GM23338 (cell line): ENCODE results near the gene GIMAP5. TPM values are rescaled to one million over a fixed set of nuclear protein-coding genes. Genes with fewer than 3 reads are reported as not detected.

Experiments used
- ATAC-seq: fragments of 200-7000 bp; cut with Tn5 transposase; 3 replicates; pipeline ENCODE4 v1.9.1; 2020
- DNase-seq: peaks from one replicate; pipeline ENCODE4 v3.0.0-alpha.2; 2015; ENCODE audit warnings: low spot score
- H2AFZ ChIP-seq: fragments of 200-600 bp; sonication (generic); 2 replicates; pipeline ENCODE4 v1.8.0; 2016; ENCODE audit warnings: antibody characterized with exemption, mild to moderate bottlenecking, moderate library complexity
- H3F3A ChIP-seq: fragments of 200-600 bp; sonication (generic); replicated peaks from 2 replicates; pipeline ENCODE4 v1.8.0; 2017; ENCODE audit warnings: antibody characterized with exemption, mixed run types, low read depth
- H3K27ac ChIP-seq: fragments of 200-600 bp; sonication (generic); 2 replicates; pipeline ENCODE4 v1.6.1; 2016; ENCODE audit warnings: low read depth
- H3K27me3 ChIP-seq: fragments of 200-600 bp; sonication (generic); 2 replicates; pipeline ENCODE4 v1.8.0; 2016; ENCODE audit warnings: mild to moderate bottlenecking, mixed run types, moderate library complexity; ENCODE audit not compliant: insufficient read depth
- H3K36me3 ChIP-seq: fragments of 200-600 bp; sonication (generic); 2 replicates; pipeline ENCODE4 v1.8.0; 2016; ENCODE audit warnings: mild to moderate bottlenecking; ENCODE audit not compliant: insufficient read depth
- H3K4me1 ChIP-seq: fragments of 200-600 bp; sonication (generic); 2 replicates; pipeline ENCODE4 v1.8.0; 2016; ENCODE audit warnings: mild to moderate bottlenecking, moderate library complexity; ENCODE audit not compliant: insufficient read depth
- H3K4me2 ChIP-seq: fragments of 200-600 bp; sonication (generic); 2 replicates; pipeline ENCODE4 v1.7.1; 2017; ENCODE audit warnings: mixed run types
- H3K4me3 ChIP-seq: fragments of 200-600 bp; sonication (generic); 2 replicates; pipeline ENCODE4 v1.6.1; 2016; ENCODE audit warnings: mixed run types
- H3K79me2 ChIP-seq: fragments of 200-600 bp; sonication (generic); replicated peaks from 2 replicates; pipeline ENCODE4 v1.8.0; 2017; ENCODE audit warnings: mild to moderate bottlenecking; ENCODE audit not compliant: insufficient read depth
- H3K9me2 ChIP-seq: fragments of 200-600 bp; sonication (generic); 2 replicates; pipeline ENCODE4 v1.8.0; 2017; ENCODE audit not compliant: insufficient read depth
- H4K20me1 ChIP-seq: fragments of 200-600 bp; sonication (generic); replicated peaks from 2 replicates; pipeline ENCODE4 v1.8.0; 2017; ENCODE audit warnings: mild to moderate bottlenecking; ENCODE audit not compliant: insufficient read depth
- H3K27ac Mint-ChIP-seq: 2 replicates; pipeline ENCODE4 v1.8.0; 2020; ENCODE audit warnings: inconsistent platforms, mild to moderate bottlenecking, moderate library complexity, mixed read lengths
- H3K27me3 Mint-ChIP-seq: 3 replicates; pipeline ENCODE4 v1.8.0; 2022; ENCODE audit warnings: low read depth, mild to moderate bottlenecking, moderate library complexity, mixed read lengths, inconsistent platforms; ENCODE audit not compliant: insufficient read depth, poor library complexity
- H3K36me3 Mint-ChIP-seq: 3 replicates; pipeline ENCODE4 v1.8.0; 2021; ENCODE audit warnings: low read depth, mild to moderate bottlenecking, inconsistent platforms, moderate library complexity, mixed read lengths
- H3K4me1 Mint-ChIP-seq: 3 replicates; pipeline ENCODE4 v1.8.0; 2020; ENCODE audit warnings: mild to moderate bottlenecking, inconsistent platforms, mixed read lengths
- H3K4me3 Mint-ChIP-seq: 3 replicates; pipeline ENCODE4 v1.8.0; 2021; ENCODE audit warnings: moderate library complexity, mild to moderate bottlenecking, inconsistent platforms, mixed read lengths
- H3K9me3 Mint-ChIP-seq: 3 replicates; pipeline ENCODE4 v1.8.0; 2020; ENCODE audit warnings: moderate library complexity, mild to moderate bottlenecking, inconsistent platforms, mixed read lengths
- CREB1 ChIP-seq: fragments of 250-450 bp; sonication (Bioruptor Pico); IDR thresholded peaks from 2 replicates; pipeline ENCODE4 v1.5.0; 2020; ENCODE audit warnings: low read depth, mild to moderate bottlenecking, moderate library complexity
- EZH2 ChIP-seq: fragments of 200-600 bp; sonication (generic); IDR thresholded peaks from one replicate; pipeline ENCODE4 v1.8.0; 2017; ENCODE audit warnings: antibody characterized with exemption, mild to moderate bottlenecking, low read depth; ENCODE audit not compliant: unreplicated experiment
- EZH2phosphoT487 ChIP-seq: fragments of 200-600 bp; sonication (generic); IDR thresholded peaks from one replicate; pipeline ENCODE4 v1.8.1; 2018; ENCODE audit warnings: antibody characterized with exemption; ENCODE audit not compliant: unreplicated experiment
- NANOG ChIP-seq: IDR thresholded peaks from 2 replicates; pipeline ENCODE4 v1.6.1; 2016; ENCODE audit warnings: antibody characterized with exemption, borderline replicate concordance
- POLR2AphosphoS5 ChIP-seq: IDR thresholded peaks from 2 replicates; pipeline ENCODE4 v1.6.1; 2016; ENCODE audit warnings: antibody characterized with exemption, low read depth
- STAT1 ChIP-seq: IDR thresholded peaks from one replicate; pipeline ENCODE4 v1.6.1; 2016; ENCODE audit warnings: antibody characterized with exemption; ENCODE audit not compliant: unreplicated experiment
- ZNF114 ChIP-seq: fragments of 250-450 bp; sonication (Bioruptor Pico); IDR thresholded peaks from 2 replicates; pipeline ENCODE4 v1.5.0; 2020; ENCODE audit warnings: mild to moderate bottlenecking, moderate library complexity
- ZNF331 ChIP-seq: fragments of 250-450 bp; sonication (Bioruptor Pico); IDR thresholded peaks from 2 replicates; pipeline ENCODE4 v1.5.0; 2020; ENCODE audit warnings: low read depth, mild to moderate bottlenecking, moderate library complexity
- polyA plus RNA-seq: library from polyadenylated mRNA; unstranded; fragments of >200 nt; fragmentation: Nextera tagmentation; extraction: Ambion mirVana; gene quantifications from 2 replicates; pipeline ENCODE4 v1.2.1, GENCODE V29; 2016
- total RNA-seq: library from RNA; depleted of rRNA; stranded (reverse); fragments of >200 nt; shearing (Covaris generic); gene quantifications from 2 replicates; pipeline ENCODE4 v1.2.3, GENCODE V29; 2014
- TF ChIP-seq, protein P1 (sequence below), 2 experiments: fragments of 200-600 bp in 1 of 2; sonication (generic) in 1 of 2; conservative IDR thresholded peaks; 2 replicates each; pipeline versions ENCODE4 v1.5.1 to v1.6.1; 2016 to 2017; ENCODE audit warnings: antibody characterized with exemption in 2 of 2, low read depth in 2 of 2, mild to moderate bottlenecking in 2 of 2, moderate library complexity in 1 of 2
- TF ChIP-seq, protein P2 (sequence below): IDR thresholded peaks from 2 replicates; pipeline ENCODE4 v1.6.1; 2016; ENCODE audit warnings: antibody characterized with exemption
- TF ChIP-seq, protein P3 (sequence below): IDR thresholded peaks from one replicate; pipeline ENCODE4 v1.6.1; 2018; ENCODE audit warnings: antibody characterized with exemption; ENCODE audit not compliant: unreplicated experiment
- TF ChIP-seq, protein P4 (sequence below): fragments of 250-450 bp; sonication (Bioruptor Pico); IDR thresholded peaks from 2 replicates; pipeline ENCODE4 v1.5.0; 2020; ENCODE audit warnings: mild to moderate bottlenecking, moderate library complexity

Gene GIMAP5
- total and polyA plus RNA-seq, 2 experiments from 2014 or later, result not detected

DNA sequence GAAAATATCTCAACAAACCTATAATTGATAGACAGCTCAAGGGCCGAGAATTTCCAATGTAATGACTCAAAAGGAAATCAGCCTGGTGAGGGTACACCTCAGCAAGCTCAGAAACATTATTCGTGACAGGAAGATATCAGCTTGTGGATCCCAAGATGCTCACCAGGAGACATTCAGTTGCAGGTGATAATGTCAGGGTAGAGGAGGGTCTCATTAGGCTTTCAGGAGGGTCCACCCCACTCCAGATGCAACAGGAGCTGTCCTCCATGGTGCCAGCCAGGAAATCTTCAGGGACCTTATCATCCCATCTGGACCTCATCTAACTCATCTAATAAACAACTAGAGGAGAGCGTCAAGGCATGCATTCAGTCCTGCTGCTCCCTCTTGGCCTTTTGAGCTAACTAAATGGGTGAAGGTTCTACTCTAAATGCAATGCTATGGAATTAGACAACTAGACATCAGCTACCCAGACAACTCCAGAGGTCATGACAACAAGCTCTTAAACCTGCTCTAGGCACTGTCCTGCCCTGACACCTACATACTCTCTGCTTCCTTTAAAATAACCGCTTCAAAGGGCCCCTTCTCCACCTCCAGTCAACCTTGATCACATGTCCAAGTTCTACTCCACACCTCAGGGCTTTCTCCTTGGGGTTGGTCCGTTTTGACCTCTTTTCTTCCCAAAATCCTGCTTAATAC lies 4.3 kb upstream of the GIMAP5 start:
- Mint-ChIP-seq H3K9me3 (peaks cover 14% of the 10 kb centered on the region; the same call in 2 of the 3 replicates), H3K27me3 (peaks cover 91% of the 10 kb centered on the region), H3K36me3 (no peaks in the 10 kb centered on the region), H3K27ac (no peak overlapping the region), H3K4me1 (peaks cover 8% of the 10 kb centered on the region; the same call in 1 of the 3 replicates), H3K4me3 (no peak overlapping the region)
- Histone ChIP-seq H3K9me2 (no peaks in the 10 kb centered on the region), H3K79me2 (no peaks in the 10 kb centered on the region), H3K27me3 (peaks cover 99% of the 10 kb centered on the region), H4K20me1 (peaks cover 14% of the 10 kb centered on the region), H3K4me2 (no peak overlapping the region), H3K27ac (no peak overlapping the region), H2AFZ (no peak overlapping the region), H3K4me1 (no peaks in the 10 kb centered on the region), H3F3A (no peaks in the 10 kb centered on the region), H3K4me3 (no peak overlapping the region), H3K36me3 (no peaks in the 10 kb centered on the region)
- no peak for TF ChIP-seq POLR2AphosphoS5
- TF ChIP-seq STAT1, result no peak
- TF ChIP-seq, protein P1, sequence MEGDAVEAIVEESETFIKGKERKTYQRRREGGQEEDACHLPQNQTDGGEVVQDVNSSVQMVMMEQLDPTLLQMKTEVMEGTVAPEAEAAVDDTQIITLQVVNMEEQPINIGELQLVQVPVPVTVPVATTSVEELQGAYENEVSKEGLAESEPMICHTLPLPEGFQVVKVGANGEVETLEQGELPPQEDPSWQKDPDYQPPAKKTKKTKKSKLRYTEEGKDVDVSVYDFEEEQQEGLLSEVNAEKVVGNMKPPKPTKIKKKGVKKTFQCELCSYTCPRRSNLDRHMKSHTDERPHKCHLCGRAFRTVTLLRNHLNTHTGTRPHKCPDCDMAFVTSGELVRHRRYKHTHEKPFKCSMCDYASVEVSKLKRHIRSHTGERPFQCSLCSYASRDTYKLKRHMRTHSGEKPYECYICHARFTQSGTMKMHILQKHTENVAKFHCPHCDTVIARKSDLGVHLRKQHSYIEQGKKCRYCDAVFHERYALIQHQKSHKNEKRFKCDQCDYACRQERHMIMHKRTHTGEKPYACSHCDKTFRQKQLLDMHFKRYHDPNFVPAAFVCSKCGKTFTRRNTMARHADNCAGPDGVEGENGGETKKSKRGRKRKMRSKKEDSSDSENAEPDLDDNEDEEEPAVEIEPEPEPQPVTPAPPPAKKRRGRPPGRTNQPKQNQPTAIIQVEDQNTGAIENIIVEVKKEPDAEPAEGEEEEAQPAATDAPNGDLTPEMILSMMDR (conservative IDR thresholded peaks at IDR 0.05; ENCODE audit: low read depth in 2 of 2), result no peak
- TF ChIP-seq, protein P2, sequence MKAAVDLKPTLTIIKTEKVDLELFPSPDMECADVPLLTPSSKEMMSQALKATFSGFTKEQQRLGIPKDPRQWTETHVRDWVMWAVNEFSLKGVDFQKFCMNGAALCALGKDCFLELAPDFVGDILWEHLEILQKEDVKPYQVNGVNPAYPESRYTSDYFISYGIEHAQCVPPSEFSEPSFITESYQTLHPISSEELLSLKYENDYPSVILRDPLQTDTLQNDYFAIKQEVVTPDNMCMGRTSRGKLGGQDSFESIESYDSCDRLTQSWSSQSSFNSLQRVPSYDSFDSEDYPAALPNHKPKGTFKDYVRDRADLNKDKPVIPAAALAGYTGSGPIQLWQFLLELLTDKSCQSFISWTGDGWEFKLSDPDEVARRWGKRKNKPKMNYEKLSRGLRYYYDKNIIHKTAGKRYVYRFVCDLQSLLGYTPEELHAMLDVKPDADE, result no peak
- no peak for TF ChIP-seq CREB1 (CRISPR knock-in tag)
- TF ChIP-seq, protein P3, sequence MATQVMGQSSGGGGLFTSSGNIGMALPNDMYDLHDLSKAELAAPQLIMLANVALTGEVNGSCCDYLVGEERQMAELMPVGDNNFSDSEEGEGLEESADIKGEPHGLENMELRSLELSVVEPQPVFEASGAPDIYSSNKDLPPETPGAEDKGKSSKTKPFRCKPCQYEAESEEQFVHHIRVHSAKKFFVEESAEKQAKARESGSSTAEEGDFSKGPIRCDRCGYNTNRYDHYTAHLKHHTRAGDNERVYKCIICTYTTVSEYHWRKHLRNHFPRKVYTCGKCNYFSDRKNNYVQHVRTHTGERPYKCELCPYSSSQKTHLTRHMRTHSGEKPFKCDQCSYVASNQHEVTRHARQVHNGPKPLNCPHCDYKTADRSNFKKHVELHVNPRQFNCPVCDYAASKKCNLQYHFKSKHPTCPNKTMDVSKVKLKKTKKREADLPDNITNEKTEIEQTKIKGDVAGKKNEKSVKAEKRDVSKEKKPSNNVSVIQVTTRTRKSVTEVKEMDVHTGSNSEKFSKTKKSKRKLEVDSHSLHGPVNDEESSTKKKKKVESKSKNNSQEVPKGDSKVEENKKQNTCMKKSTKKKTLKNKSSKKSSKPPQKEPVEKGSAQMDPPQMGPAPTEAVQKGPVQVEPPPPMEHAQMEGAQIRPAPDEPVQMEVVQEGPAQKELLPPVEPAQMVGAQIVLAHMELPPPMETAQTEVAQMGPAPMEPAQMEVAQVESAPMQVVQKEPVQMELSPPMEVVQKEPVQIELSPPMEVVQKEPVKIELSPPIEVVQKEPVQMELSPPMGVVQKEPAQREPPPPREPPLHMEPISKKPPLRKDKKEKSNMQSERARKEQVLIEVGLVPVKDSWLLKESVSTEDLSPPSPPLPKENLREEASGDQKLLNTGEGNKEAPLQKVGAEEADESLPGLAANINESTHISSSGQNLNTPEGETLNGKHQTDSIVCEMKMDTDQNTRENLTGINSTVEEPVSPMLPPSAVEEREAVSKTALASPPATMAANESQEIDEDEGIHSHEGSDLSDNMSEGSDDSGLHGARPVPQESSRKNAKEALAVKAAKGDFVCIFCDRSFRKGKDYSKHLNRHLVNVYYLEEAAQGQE, result no peak
- TF ChIP-seq, protein P4, sequence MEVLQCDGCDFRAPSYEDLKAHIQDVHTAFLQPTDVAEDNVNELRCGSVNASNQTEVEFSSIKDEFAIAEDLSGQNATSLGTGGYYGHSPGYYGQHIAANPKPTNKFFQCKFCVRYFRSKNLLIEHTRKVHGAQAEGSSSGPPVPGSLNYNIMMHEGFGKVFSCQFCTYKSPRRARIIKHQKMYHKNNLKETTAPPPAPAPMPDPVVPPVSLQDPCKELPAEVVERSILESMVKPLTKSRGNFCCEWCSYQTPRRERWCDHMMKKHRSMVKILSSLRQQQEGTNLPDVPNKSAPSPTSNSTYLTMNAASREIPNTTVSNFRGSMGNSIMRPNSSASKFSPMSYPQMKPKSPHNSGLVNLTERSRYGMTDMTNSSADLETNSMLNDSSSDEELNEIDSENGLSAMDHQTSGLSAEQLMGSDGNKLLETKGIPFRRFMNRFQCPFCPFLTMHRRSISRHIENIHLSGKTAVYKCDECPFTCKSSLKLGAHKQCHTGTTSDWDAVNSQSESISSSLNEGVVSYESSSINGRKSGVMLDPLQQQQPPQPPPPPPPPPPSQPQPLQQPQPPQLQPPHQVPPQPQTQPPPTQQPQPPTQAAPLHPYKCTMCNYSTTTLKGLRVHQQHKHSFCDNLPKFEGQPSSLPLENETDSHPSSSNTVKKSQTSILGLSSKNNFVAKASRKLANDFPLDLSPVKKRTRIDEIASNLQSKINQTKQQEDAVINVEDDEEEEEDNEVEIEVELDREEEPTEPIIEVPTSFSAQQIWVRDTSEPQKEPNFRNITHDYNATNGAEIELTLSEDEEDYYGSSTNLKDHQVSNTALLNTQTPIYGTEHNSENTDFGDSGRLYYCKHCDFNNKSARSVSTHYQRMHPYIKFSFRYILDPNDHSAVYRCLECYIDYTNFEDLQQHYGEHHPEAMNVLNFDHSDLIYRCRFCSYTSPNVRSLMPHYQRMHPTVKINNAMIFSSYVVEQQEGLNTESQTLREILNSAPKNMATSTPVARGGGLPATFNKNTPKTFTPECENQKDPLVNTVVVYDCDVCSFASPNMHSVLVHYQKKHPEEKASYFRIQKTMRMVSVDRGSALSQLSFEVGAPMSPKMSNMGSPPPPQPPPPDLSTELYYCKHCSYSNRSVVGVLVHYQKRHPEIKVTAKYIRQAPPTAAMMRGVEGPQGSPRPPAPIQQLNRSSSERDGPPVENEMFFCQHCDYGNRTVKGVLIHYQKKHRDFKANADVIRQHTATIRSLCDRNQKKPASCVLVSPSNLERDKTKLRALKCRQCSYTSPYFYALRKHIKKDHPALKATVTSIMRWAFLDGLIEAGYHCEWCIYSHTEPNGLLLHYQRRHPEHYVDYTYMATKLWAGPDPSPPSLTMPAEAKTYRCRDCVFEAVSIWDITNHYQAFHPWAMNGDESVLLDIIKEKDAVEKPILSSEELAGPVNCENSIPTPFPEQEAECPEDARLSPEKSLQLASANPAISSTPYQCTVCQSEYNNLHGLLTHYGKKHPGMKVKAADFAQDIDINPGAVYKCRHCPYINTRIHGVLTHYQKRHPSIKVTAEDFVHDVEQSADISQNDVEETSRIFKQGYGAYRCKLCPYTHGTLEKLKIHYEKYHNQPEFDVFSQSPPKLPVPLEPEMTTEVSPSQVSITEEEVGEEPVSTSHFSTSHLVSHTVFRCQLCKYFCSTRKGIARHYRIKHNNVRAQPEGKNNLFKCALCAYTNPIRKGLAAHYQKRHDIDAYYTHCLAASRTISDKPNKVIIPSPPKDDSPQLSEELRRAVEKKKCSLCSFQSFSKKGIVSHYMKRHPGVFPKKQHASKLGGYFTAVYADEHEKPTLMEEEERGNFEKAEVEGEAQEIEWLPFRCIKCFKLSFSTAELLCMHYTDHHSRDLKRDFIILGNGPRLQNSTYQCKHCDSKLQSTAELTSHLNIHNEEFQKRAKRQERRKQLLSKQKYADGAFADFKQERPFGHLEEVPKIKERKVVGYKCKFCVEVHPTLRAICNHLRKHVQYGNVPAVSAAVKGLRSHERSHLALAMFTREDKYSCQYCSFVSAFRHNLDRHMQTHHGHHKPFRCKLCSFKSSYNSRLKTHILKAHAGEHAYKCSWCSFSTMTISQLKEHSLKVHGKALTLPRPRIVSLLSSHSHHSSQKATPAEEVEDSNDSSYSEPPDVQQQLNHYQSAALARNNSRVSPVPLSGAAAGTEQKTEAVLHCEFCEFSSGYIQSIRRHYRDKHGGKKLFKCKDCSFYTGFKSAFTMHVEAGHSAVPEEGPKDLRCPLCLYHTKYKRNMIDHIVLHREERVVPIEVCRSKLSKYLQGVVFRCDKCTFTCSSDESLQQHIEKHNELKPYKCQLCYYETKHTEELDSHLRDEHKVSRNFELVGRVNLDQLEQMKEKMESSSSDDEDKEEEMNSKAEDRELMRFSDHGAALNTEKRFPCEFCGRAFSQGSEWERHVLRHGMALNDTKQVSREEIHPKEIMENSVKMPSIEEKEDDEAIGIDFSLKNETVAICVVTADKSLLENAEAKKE, result no peak
- TF ChIP-seq ZNF114 (CRISPR knock-in tag), result no peak
- TF ChIP-seq NANOG, result no peak
- TF ChIP-seq ZNF331 (CRISPR knock-in tag), result no peak
- no peak for TF ChIP-seq EZH2phosphoT487
- no peak for TF ChIP-seq EZH2
- ATAC-seq, result no peak
- no peak for DNase-seq
